Skin epidermis (tissue), 12 donors: ENCODE results near the gene DUSP3.
A peak's percentile ranks its signal among the peaks of the same experiment; 100 is the strongest.

Experiments
- H3K27ac ChIP-seq, 21 experiments: fragments of 200-600 bp; sonication (generic) in 11 of 21; one replicate each; pipeline ENCODE4 v1.5.0; 2020; ENCODE audit warnings: mild to moderate bottlenecking in 3 of 21, inconsistent platforms in 2 of 21, moderate library complexity in 2 of 21
- H3K4me3 ChIP-seq, 7 experiments: fragments of 200-600 bp; sonication (generic) in 2 of 7; one replicate each; pipeline ENCODE4 v1.5.0; 2020; ENCODE audit warnings: inconsistent platforms in 2 of 7, mild to moderate bottlenecking in 2 of 7, moderate library complexity in 1 of 7

Gene DUSP3

DNA sequence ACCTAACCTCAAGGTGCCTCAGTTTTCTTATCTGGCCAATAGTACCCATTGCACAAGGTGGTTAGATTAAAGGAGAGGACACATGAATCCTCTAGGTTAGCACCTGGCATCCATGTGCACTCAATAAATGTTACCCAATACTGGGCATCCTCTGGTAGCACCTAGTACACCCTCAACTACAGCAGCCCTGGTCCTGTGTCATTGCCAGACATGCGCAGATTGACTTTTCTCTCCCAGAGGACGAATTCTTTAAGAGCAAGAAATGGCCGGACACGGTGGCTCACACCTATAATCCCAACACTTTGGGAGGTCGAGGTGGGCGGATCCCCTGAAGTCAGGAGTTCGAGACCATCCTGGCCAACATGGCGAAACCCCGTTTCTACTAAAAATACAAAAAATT lies 7.3 kb downstream of the DUSP3 start:
- no peak overlapping the region for H3K27ac ChIP-seq
- H3K4me3 ChIP-seq = no peak overlapping the region

- Histone ChIP-seq H3K27ac (no peak overlapping the region), H3K4me3 (no peak overlapping the region)
Measured at GRCh38 chr17:43770957-43771356, 7.8 kb downstream of the DUSP3 start.

DNA sequence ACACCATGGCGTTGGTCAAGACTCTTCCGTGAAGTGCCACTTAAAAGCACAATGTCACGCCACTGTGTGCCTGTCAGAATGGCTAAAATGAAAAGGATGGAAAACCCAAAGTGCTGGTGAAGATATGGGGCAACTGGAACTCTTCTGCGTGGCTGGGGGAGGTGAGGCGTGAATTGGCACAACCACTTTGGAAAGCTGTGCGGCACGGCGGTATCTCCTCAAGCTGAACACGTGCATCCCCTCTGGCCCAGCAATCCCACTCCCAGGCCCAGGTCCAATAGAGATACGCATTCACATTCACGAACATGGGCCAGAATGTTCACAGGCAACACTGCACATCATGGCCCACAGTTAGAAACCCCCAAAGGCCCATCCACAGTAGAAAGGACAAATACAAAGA lies 8.9 kb downstream of the DUSP3 start:
- peak overlapping the region in 1 of 21 experiments; percentile 60 for H3K27ac ChIP-seq
- no peak overlapping the region for H3K4me3 ChIP-seq

DNA sequence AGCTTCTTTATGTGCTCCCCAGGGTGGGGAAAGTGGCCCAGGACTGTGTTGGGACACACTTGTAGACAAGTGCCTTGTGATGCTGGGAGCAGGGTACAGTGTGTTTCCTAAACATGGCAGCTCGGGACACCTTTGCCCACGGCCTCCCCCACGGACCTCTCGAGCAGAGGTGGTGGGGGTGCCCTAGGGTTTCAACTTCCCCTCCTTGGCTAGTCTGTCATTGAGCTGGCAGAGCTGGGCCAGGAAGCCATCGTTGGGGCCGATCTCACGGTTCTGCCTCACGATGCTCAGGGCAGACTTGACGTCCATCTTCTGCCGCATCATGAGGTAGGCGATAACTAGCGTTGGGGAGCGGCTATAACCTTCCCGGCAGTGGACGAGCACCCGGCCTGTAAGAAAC lies 9.4 kb downstream of the DUSP3 start:
- H3K27ac ChIP-seq = peak overlapping the region in 6 of 21 experiments; percentile 8 to 60 (median 41)
- H3K4me3 ChIP-seq = no peak overlapping the region

GRCh38 chr17:43768943-43769342 lies 9.8 kb downstream of the DUSP3 start:
- Histone ChIP-seq H3K4me3 (no peak overlapping the region), H3K27ac (peak overlapping the region in 9 of 21 experiments; percentile 8 to 60 (median 34))

DNA sequence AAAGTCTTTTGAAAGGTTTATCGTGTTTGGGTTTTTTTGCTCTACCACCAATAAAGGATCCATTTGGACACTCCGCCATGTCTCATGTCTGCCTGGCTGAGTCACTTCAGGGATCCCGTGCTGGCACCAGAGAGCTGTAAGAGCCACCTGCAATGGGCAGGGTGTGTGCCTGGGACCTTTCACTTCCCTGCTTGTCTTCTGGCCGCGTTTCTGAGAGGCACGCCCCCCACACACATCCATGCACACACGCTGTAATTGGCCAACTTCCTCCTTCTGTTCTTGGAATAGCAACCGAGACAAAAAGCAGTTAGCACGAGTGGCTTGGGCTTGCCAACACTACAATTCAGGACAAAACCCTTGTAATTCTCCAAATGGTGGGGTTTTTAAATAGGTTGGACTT lies 10.4 kb downstream of the DUSP3 start:
- H3K4me3 ChIP-seq = no peak overlapping the region
- peak overlapping the region in 5 of 21 experiments; percentile 8 to 60 (median 34) for H3K27ac ChIP-seq

DNA sequence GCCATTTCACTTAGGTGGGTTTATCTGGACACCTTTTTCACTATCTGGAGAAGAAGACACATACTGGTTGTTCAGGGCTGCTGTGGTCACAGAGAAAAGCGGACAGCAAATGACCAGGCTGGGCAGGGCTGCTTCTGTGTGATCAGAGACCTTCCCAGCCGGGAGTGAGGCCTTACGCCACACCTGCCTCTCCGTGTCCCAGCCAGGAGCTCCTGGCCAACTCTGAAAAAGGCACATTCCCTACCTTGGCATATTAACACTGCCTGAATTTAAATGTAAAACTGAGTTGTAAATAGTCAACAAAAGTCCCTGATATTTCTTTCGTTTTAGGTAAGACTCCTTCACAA lies 11.1 kb downstream of the DUSP3 start:
- H3K27ac ChIP-seq = peak overlapping the region in 2 of 21 experiments; percentile 1 to 14
- no peak overlapping the region for H3K4me3 ChIP-seq

DNA sequence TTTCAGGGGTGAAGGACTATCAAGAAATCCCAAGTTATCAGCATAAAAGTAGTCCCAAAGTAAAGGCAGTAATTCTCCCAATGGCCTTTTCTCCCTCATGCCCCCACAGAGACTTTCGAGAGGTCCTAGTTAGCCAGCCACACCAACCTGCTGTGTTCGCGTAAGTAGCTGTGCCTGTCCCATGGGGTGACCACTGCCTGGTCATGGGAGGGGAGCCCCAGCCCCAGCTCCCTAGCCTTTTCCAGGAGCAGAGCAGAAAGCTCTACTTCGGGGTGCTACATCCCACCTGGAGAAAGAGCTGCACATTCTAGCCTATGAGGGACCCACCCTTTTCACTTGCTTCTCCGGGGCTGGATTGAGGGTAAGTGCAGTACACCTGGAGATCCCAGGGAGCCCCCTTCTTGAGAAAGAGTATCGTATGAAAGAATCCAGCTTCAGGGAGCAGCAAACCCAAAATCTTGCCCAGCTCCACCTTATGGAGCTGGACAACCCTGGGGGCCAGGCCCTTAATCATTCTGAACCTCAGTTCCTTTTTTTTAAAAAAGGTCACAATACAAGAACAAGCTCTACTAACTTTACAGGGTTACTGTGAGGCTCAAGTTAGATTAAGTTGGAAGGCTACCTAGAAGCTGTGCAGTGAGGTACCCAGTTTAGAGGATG lies 11.6 kb downstream of the DUSP3 start:
- H3K4me3 ChIP-seq = no peak overlapping the region
- peak overlapping the region in 1 of 21 experiments; percentile 46 for H3K27ac ChIP-seq

GRCh38 chr17:43766413-43767052 lies 12.2 kb downstream of the DUSP3 start:
- H3K4me3 ChIP-seq = no peak overlapping the region
- H3K27ac ChIP-seq = no peak overlapping the region

DNA sequence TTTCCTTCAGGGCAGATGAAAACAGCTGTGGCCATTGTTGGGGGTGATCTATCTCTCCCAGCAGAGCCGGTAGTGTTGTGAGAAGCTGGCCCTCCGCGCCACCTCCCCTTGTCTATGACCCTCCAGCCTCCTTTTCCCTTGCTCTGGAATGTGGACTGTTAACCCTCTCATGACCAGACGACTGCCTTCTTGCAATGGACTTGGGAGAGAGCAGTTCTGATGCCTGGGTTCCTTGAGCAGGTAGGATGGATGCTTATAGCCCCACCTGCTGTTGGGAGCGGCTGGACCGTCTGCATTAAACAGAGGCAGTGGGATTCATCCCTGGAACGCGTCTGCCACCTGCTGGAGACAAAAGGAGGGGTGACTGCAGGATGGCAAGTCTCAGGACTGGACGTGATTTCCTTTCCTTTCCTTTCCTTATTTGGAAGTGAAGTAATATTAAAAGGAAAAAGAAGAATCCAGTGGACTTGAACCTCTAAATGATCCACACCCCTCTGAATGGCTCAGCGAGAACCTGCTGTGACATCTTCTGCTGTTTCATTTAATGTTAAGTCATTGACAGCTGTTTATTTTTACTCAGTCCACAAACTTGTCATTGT lies 18.4 kb downstream of the DUSP3 start:
- no peak overlapping the region for H3K4me3 ChIP-seq
- H3K27ac ChIP-seq = no peak overlapping the region

DNA sequence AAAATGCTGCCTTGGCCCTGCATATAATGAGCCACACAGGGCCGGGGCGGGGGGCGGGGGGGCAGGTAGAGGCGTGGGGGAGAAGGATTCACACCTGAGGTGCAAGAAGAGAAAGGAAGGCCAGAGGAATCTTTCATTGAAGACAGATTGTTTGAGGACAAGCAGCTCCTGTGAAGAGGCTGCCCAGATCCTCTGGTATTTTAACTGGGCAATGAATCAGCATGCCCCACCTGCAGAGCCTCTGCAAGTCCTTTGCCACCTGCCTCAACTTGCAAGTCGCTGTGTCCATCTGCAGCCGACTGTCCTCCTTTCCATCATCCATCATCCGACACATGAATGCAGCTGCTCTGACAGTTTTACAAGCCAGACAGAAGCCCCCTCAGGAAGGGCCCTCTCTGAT lies 18.9 kb downstream of the DUSP3 start:
- Histone ChIP-seq H3K4me3 (no peak overlapping the region), H3K27ac (no peak overlapping the region)

GRCh38 chr17:43758497-43759174 lies 20.1 kb downstream of the DUSP3 start, which contains the start of gene SOST:
Gene SOST (minus strand): TSS chr17:43758791. CDS start chr17:43758741, 50 bp downstream.
- Histone ChIP-seq H3K27ac (no peak within 1 kb of the TSS), H3K4me3 (no peak within 1 kb of the TSS)

DNA sequence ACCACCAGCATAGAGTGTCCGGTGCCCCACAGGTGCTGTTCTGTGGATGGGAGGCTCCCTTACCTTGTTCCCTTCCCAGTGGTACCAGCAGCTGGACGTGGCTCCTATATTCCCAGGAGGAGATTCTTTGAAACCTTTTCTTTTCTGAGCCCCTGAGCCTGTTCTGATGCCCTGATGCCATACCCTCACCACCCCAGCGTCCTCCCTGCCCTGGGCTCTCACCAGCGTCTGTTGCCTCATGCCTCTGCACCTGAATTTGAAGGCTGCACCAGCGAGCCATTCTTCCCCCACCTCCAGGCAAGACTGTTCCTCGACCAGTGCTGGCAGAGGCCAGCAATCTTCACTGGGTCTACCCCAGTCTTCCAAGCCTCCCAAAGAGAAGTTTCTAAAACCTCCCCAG lies 20.7 kb downstream of the DUSP3 start:
- Histone ChIP-seq H3K4me3 (no peak overlapping the region), H3K27ac (no peak overlapping the region)

- no peak overlapping the region for H3K27ac ChIP-seq
- H3K4me3 ChIP-seq = no peak overlapping the region
Measured at GRCh38 chr17:43757171-43757660, 21.6 kb downstream of the DUSP3 start.

DNA sequence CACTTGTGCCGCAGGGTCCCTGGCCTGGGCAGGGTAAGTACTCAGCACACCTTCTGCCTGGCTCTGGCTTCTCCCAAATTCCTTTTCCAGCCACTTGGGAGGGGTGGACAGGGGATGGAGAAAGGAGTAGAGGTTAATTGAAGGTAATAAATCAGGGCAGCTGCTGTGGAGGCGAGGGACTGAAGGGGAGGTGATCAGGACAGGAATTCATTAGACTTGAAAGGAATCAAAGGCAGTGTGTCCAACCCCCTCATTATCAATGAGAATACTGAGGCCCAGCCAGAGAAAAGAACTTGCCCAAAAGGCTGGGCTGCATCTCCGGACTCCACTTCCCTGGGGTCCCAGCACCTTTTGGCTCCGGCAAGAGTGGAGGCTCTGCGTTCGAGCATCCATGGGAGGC lies 22.6 kb downstream of the DUSP3 start:
- Histone ChIP-seq H3K27ac (no peak overlapping the region), H3K4me3 (no peak overlapping the region)

DNA sequence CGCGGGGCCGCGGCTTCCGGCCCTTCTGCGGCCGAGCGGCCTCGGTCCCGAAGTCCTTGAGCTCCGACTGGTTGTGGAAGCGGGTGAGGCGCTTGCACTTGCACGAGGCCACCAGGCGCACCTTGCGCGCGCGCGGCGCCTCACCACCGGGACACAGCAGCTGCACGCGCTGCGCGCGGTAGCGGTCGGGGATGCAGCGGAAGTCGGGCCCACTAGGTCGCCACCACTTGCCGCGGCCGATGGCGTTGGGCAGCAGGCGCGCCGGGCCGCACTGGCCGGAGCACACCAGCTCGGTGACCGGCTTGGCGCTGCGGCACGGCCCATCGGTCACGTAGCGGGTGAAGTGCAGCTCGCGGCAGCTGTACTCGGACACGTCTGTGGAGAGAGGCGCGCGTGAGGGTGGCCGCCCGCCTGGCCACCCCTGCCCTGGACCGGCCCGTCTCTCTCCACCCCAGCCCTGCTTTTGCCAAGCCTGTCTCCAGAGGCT lies 23.3 kb downstream of the DUSP3 start:
- no peak overlapping the region for H3K4me3 ChIP-seq
- H3K27ac ChIP-seq = no peak overlapping the region

- Histone ChIP-seq H3K27ac (no peak overlapping the region), H3K4me3 (no peak overlapping the region)
Measured at GRCh38 chr17:43754947-43755346, 23.8 kb downstream of the DUSP3 start.

DNA sequence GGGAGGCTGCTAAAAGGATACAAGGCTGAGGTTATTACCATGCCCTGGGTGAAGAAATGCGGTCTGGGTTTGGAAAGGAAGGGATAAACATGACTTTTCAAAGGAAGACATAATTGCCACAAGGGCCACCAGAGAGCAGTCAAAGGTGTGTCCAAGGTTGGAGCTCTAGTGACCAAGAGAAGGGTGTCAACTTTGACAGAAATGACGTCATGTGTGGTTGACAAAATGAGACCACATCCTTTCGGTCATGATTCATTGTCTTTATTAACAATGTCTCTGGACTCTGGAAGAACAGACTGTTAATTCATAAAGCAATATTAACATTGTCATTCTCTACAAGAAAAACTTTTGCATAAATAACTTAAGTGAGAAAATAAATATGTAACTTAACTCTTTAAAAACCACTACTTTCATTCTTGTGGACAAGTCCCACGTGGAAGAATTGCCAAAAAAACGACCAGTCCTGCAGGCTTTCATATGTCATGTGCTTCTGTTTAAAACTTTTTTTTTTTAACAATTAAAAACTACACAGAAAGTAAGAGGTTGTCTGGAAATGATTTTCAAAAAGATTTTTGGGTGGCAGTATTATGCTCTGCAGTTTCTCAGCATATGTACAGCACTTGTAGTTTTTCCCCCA lies 25.2 kb downstream of the DUSP3 start:
- no peak overlapping the region for H3K4me3 ChIP-seq

GRCh38 chr17:43750153-43750552 lies 28.6 kb downstream of the DUSP3 start:
- no peak overlapping the region for H3K4me3 ChIP-seq
- H3K27ac ChIP-seq = no peak overlapping the region

More for the DNA sequence above, 25.2 kb downstream of the DUSP3 start:
- no peak overlapping the region for H3K27ac ChIP-seq

- no peak overlapping the region for H3K27ac ChIP-seq
- H3K4me3 ChIP-seq = no peak overlapping the region
Measured at GRCh38 chr17:43745541-43745940, 33.2 kb downstream of the DUSP3 start.
